GM12878 (cell line): ENCODE data around the gene FERMT3. TPM values are rescaled to one million over a fixed set of nuclear protein-coding genes. Genes with fewer than 3 reads are reported as not detected.

Experiments
- ATAC-seq: fragments of 200-7000 bp; cut with Tn5 transposase; 3 replicates; pipeline ENCODE4 v1.9.1; 2020; ENCODE audit warnings: mild to moderate bottlenecking, moderate library complexity
- BruUV-seq: library from RNA; stranded (reverse); fragments of 400-500 nt; replicated peaks from 2 replicates; lab custom pipeline; 2021; lab: Mats Ljungman, UMichigan
- CTCF ChIA-PET: fragments of 300-600 bp; sonication (Branson Sonifier 250); formaldehyde crosslinking; extraction: SDS; loops from one replicate; lab custom pipeline; 2021; ENCODE audit warnings: inconsistent platforms; lab: Yijun Ruan, JAX
- POLR2A ChIA-PET: fragments of 350-600 bp; formaldehyde crosslinking; extraction: SDS; loops from one replicate; lab custom pipeline; 2021; ENCODE audit warnings: inconsistent platforms; lab: Charles Lee
- RAD21 ChIA-PET: fragments of 300-600 bp; sonication (Branson Sonifier 250); formaldehyde crosslinking; loops from one replicate; lab custom pipeline; 2023; ENCODE audit warnings: antibody characterized with exemption; ENCODE audit not compliant: unreplicated experiment; lab: Charles Lee
- SMC1A ChIA-PET: fragments of 300-600 bp; sonication (Branson Sonifier 250); formaldehyde crosslinking; loops from one replicate; lab custom pipeline; 2023; ENCODE audit not compliant: unreplicated experiment, uncharacterized antibody; lab: Charles Lee
- DNase-seq: peaks from one replicate; pipeline ENCODE4 v3.0.0-alpha.2; 2011; ENCODE audit warnings: low read depth, low spot score
- FAIRE-seq: peaks from 3 replicates; lab custom pipeline; 2011; peaks lifted over from hg19 to GRCh38; lab: Jason Lieb, UNC
- H2AFZ ChIP-seq: 2 replicates; pipeline ENCODE4 v1.6.0; 2011; ENCODE audit warnings: low read depth, low read length, control low read depth; ENCODE audit not compliant: control insufficient read depth
- H3K27ac ChIP-seq: 2 replicates; pipeline ENCODE4 v1.5.1; 2011; ENCODE audit warnings: control low read depth; ENCODE audit not compliant: control insufficient read depth, insufficient read depth
- H3K27me3 ChIP-seq, 2 experiments: replicated peaks in 1 of 2; 2 replicates each; pipeline versions ENCODE4 v1.6.0 to v1.6.1; 2011; ENCODE audit warnings: low read length in 1 of 2; ENCODE audit not compliant: control insufficient read depth in 2 of 2, insufficient read depth in 2 of 2
- H3K36me3 ChIP-seq, 2 experiments: 2 replicates each; pipeline ENCODE4 v1.5.1; 2011; ENCODE audit warnings: low read length in 1 of 2; ENCODE audit not compliant: control insufficient read depth in 2 of 2, insufficient read depth in 2 of 2
- H3K4me1 ChIP-seq: 2 replicates; pipeline ENCODE4 v1.6.1; 2011; ENCODE audit warnings: mild to moderate bottlenecking, low read length, moderate library complexity, mixed read lengths; ENCODE audit not compliant: control insufficient read depth, insufficient read depth
- H3K4me2 ChIP-seq: 2 replicates; pipeline ENCODE4 v1.6.0; 2011; ENCODE audit warnings: control low read depth; ENCODE audit not compliant: control insufficient read depth, insufficient read depth
- H3K4me3 ChIP-seq: fragments of 200-600 bp; sonication (generic); 2 replicates; pipeline ENCODE4 v1.5.1; 2016
- H3K79me2 ChIP-seq: 2 replicates; pipeline ENCODE4 v1.6.0; 2011; ENCODE audit warnings: low read length; ENCODE audit not compliant: control insufficient read depth, insufficient read depth
- H3K9ac ChIP-seq: 2 replicates; pipeline ENCODE4 v1.8.0; 2011; ENCODE audit warnings: low read length, control low read depth, mixed read lengths; ENCODE audit not compliant: control insufficient read depth, insufficient read depth
- H3K9me3 ChIP-seq: replicated peaks from 3 replicates; pipeline ENCODE4 v1.5.1; 2011; ENCODE audit warnings: mild to moderate bottlenecking, low read length; ENCODE audit not compliant: control insufficient read depth, insufficient read depth
- H4K20me1 ChIP-seq: 2 replicates; pipeline ENCODE4 v1.6.0; 2011; ENCODE audit not compliant: control insufficient read depth, insufficient read depth
- CBFB ChIP-seq: IDR thresholded peaks from 2 replicates; pipeline ENCODE4 v1.6.1; 2016; ENCODE audit warnings: antibody characterized with exemption, low read depth
- IRF4 ChIP-seq: IDR thresholded peaks from 2 replicates; pipeline ENCODE4 v1.6.1; 2011; ENCODE audit warnings: low read depth, low read length
- JUND ChIP-seq: IDR thresholded peaks from 2 replicates; pipeline ENCODE4 v1.6.1; 2012; ENCODE audit warnings: low read depth, mild to moderate bottlenecking, low read length, improper control_type of control experiment, moderate library complexity
- KDM1A ChIP-seq: fragments of 200-600 bp; sonication (generic); IDR thresholded peaks from 2 replicates; pipeline ENCODE4 v1.6.1; 2016; ENCODE audit warnings: borderline replicate concordance
- NFXL1 ChIP-seq: fragments of 450-650 bp; IDR thresholded peaks from 2 replicates; pipeline ENCODE4 v1.6.1; 2017; ENCODE audit warnings: antibody characterized with exemption, mild to moderate bottlenecking, borderline replicate concordance
- POU2F2 ChIP-seq: IDR thresholded peaks from 3 replicates; pipeline ENCODE4 v1.6.1; 2011; ENCODE audit warnings: low read depth, mild to moderate bottlenecking, low read length, borderline replicate concordance
- RCOR1 ChIP-seq: conservative IDR thresholded peaks from 2 replicates; pipeline ENCODE4 v1.6.1; 2012; ENCODE audit warnings: low read depth, low read length, improper control_type of control experiment
- RFX5 ChIP-seq: IDR thresholded peaks from 2 replicates; pipeline ENCODE4 v1.6.1; 2011; ENCODE audit warnings: low read depth, low read length, improper control_type of control experiment
- SMARCA5 ChIP-seq: fragments of 450-650 bp; IDR thresholded peaks from 2 replicates; pipeline ENCODE4 v1.6.1; 2017; ENCODE audit warnings: mild to moderate bottlenecking
- SREBF1 ChIP-seq: IDR thresholded peaks from 2 replicates; pipeline ENCODE4 v1.6.1; 2012; ENCODE audit warnings: mild to moderate bottlenecking, low read length
- TBL1XR1 ChIP-seq: IDR thresholded peaks from 2 replicates; pipeline ENCODE4 v1.6.1; 2012; ENCODE audit warnings: low read depth, low read length, improper control_type of control experiment
- WGBS: methylation state at CpG from one replicate; pipeline ENCODE4 v1.1.6; 2016; ENCODE audit warnings: low lambda C conversion rate; ENCODE audit not compliant: insufficient replicate concordance, insufficient coverage; ENCODE audit errors: missing lambda C conversion rate; 5-methylcytosine and 5-hydroxymethylcytosine counted together
- in situ Hi-C: fragments of 300-500 bp; cut with MboI; formaldehyde crosslinking; loops from 9 replicates; pipeline ENCODE4 v1.14.3; 2018; ENCODE audit warnings: mixed read lengths
- intact Hi-C: fragments of 100-400 bp; cut with micrococcal nuclease; formaldehyde crosslinking; loops from one replicate; pipeline ENCODE4 v1.14.2; 2022; ENCODE audit not compliant: unreplicated experiment
- polyA plus RNA-seq, 11 experiments: library from polyadenylated mRNA; depleted of rRNA in 4 of 11; unstranded in 6 of 11; stranded (reverse) in 5 of 11; fragments of >200 nt; fragmentation: Nextera tagmentation in 4 of 11; fragmentation: Illumina TruSeq in 1 of 11; extraction: Ambion mirVana in 4 of 11; extraction: Trizol in 1 of 11; gene quantifications; 1 replicate in 1 of 11; 2 replicates in 10 of 11; pipeline versions ENCODE4 v1.2.1 to v1.2.3, GENCODE V29; 2011 to 2016; ENCODE audit warnings: inconsistent platforms in 2 of 11, missing spikeins in 2 of 11, low read depth in 1 of 11
- total RNA-seq, 4 experiments: library from RNA; depleted of rRNA in 3 of 4; stranded (reverse); fragments of >200 nt in 3 of 4; fragmentation: Illumina TruSeq in 1 of 4; extraction: Trizol in 1 of 4; gene quantifications; 2 replicates each; pipeline versions ENCODE4 v1.2.1 to v1.2.3, GENCODE V29; 2013 to 2021

FERMT3 gene
- total and polyA plus RNA-seq, 10 of the 15 experiments (the other 5 are each of a cell fraction or from before 2014, with no cell fraction given), result 2.0 to 211 (median 114) TPM

DNA sequence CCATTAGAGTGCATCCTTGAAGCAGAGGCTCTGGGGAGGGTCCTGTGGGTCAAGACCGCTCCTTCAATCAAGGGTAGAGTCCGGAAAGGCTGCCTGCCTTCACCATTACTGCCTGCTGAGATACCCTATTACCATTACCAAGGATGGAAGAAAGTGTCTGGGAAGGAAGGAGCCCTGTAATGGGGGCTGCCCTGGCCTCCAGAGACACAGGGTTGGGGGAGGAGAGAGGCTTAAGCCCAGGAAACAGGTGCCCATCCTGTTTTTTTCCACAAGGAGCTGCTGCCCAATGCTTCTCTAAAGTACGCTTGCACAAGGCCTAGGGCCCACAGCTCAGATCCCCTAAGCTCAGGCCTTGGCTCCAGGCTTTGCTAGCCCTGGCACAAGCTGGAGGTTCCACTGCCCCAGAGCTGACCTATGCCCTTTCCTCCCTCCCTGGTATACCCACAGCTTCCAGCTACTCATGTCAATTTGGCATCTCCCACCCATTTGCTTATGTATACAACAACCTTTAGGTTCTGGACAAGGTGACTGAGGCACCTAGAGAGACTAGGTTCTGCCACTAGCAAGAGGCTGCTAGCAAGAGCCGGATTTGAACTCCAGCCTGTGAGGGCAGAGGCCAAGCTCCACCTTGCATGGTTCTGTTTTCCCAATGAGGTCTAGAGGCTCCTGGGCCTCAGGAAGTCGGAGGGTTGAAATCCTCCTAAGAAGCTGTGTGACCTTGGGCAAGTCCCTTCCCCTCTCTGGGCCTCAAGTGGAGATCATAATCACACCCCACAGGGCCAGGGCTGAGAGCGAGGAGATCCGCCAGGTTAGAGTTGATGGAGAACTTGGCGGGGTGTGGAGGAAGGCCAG, 43.3 kb downstream of the FERMT3 start:
- WGBS, result 51% methylated on average over 8 of the region's 8 CpGs
- H2AFZ ChIP-seq, result no peak overlapping the region
- no peak overlapping the region for H3K9ac ChIP-seq
- POLR2A ChIA-PET, result interaction anchor here (0.6 to 1.8 kb wide), 9 partner anchors 9 to 53 kb away, joined by 3 to 9 read pairs (median 4); partner anchors contain the start of genes FKBP2, NUDT22 and TRPT1
- CTCF ChIA-PET, result interaction anchor here (0.7 to 4.8 kb wide), 8 partner anchors 9 to 92 kb away, joined by 4 to 64 read pairs (median 7); partner anchors contain the start of genes CATSPERZ, FERMT3, FKBP2 and NUDT22
- ATAC-seq, result no peak
- in situ Hi-C loops, result loop anchor here (25.0 kb wide), 1 partner anchor 1613 kb away; the partner anchor contains the start of genes CFL1, EFEMP2 and MUS81
- FAIRE-seq, result peak; percentile 27
- RAD21 ChIA-PET, result interaction anchor here (0.7 to 3.1 kb wide), 4 partner anchors 9 to 55 kb away, joined by 3 to 30 read pairs (median 6); partner anchors contain the start of genes CATSPERZ, FERMT3 and FKBP2
- no peaks in the 10 kb centered on the region for H3K27me3 ChIP-seq
- TF ChIP-seq TBL1XR1 (no peak), JUND (no peak), RCOR1 (no peak), IRF4 (no peak), CBFB (no peak), SMARCA5 (peak; percentile 69; the same call in 1 of the 2 replicates), NFXL1 (peak; percentile 87; the same call in 1 of the 2 replicates), RFX5 (no peak), SREBF1 (no peak), POU2F2 (no peak), KDM1A (no peak)
- TF ChIP-seq, all 136 proteins: peak for 2
- Histone ChIP-seq H3K4me2 (no peak overlapping the region), H3K4me3 (no peak overlapping the region), H3K36me3 (peaks cover 0 to 2% of the 10 kb centered on the region in 2 experiments; a peak in 2 of 4 replicates), H3K79me2 (peaks cover 17% of the 10 kb centered on the region), H3K9me3 (no peaks in the 10 kb centered on the region), H3K4me1 (peaks cover 10% of the 10 kb centered on the region), H4K20me1 (no peaks in the 10 kb centered on the region), H3K27ac (no peak overlapping the region)
- SMC1A ChIA-PET, result interaction anchor here (0.7 to 1.2 kb wide), 3 partner anchors 20 to 51 kb away, joined by 3 to 5 read pairs (median 3); no protein-coding TSS in a partner anchor
- intact Hi-C loops, result loop anchor here (2.0 kb wide), 2 partner anchors 19 to 51 kb away; partner anchors contain the start of gene CATSPERZ
- DNase-seq, result no peak
- no TSS peak for BruUV-seq
